ENCODE results near the gene NCOR2. TPM values are rescaled to one million over a fixed set of nuclear protein-coding genes. Genes with fewer than 3 reads are reported as not detected.

The NCOR2 gene
- total RNA-seq, 4 donors from 2014 or later, result 105 to 330 (median 148) TPM

DNA sequence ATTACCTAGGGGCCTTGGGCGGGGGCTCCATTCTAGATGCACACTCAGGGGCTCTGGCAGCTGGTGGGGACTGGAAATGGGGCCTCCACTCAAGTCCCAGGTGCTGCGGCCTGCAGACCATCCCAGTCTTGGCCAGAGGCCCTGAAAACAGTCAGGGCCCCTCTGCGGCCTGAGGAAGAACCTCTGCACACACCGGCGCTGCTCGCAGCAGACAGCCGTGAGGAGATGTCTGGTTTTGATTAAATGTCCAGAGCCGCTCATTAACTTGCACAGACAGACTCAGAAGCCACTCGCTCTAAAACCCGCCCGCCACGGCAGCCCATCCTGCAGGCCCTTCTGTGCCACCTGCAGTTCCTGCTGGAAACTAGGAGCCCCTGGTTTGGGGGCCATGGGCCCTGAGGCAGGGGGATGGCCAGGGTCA is 36.4 kb upstream of the NCOR2 start:
- Histone ChIP-seq H3K4me1 (peaks cover 6 to 41% (median 10%) of the 10 kb centered on the region in 4 donors), H3K4me3 (no peak overlapping the region), H3K27me3 (no peaks in the 10 kb centered on the region), H3K36me3 (no peaks in the 10 kb centered on the region), H3K9me3 (no peaks in the 10 kb centered on the region), H3K27ac (peak overlapping the region in 2 of 4 donors; percentile 44 to 76)
- no peak for TF ChIP-seq POLR2A (IDR thresholded peaks at IDR 0.05)
- TF ChIP-seq, protein P1, sequence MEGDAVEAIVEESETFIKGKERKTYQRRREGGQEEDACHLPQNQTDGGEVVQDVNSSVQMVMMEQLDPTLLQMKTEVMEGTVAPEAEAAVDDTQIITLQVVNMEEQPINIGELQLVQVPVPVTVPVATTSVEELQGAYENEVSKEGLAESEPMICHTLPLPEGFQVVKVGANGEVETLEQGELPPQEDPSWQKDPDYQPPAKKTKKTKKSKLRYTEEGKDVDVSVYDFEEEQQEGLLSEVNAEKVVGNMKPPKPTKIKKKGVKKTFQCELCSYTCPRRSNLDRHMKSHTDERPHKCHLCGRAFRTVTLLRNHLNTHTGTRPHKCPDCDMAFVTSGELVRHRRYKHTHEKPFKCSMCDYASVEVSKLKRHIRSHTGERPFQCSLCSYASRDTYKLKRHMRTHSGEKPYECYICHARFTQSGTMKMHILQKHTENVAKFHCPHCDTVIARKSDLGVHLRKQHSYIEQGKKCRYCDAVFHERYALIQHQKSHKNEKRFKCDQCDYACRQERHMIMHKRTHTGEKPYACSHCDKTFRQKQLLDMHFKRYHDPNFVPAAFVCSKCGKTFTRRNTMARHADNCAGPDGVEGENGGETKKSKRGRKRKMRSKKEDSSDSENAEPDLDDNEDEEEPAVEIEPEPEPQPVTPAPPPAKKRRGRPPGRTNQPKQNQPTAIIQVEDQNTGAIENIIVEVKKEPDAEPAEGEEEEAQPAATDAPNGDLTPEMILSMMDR (IDR thresholded peaks at IDR 0.05), result no peak
- DNase-seq, result no peak

DNA sequence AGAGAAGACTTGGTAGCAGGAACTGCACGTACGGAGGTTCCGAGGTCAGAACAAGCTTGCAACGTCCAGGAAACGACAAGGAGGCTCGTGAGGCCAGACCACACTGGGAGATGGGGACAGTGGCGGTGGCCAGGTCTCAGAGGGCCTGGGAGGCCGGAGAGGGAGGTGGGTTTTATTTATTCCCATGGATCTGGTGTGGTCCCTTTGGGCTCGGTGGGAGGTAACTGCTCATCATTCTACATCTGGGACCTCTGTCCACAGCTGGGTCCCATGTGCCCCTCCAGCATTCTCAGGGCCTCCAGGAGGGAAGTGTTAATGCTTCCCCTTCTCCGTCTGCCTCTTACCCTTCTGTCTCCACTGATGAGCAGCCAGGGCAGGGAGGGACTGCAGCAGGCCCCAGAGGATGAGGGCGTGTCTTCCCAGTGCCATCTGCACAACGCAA is 35.7 kb upstream of the NCOR2 start:
- no peak for TF ChIP-seq POLR2A (IDR thresholded peaks at IDR 0.05)
- TF ChIP-seq, protein P1 (IDR thresholded peaks at IDR 0.05), result no peak
- Histone ChIP-seq H3K36me3 (no peaks in the 10 kb centered on the region), H3K4me3 (no peak overlapping the region), H3K4me1 (peaks cover 0 to 34% (median 6%) of the 10 kb centered on the region in 4 donors), H3K27ac (peak overlapping the region in 1 of 4 donors; percentile 12), H3K9me3 (no peaks in the 10 kb centered on the region), H3K27me3 (no peaks in the 10 kb centered on the region)
- DNase-seq, result no peak

DNA sequence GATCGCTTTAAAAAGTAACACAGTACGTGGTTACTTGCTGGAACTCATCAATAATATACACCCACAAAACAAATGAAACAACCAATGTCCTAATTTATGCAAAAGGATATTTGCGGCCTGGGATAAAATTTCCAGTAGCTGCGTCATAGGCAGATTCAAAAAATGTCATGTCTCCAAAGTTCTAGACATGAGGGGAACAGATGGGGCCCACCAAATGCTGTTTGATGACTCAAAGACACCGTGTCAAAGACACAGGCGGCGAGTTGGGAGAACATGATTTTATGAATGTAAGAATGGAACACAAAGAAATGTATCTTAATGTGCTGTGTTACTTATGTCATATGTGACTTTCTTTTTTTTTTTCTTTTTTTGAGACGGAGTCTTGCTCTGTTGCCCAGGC is 34.3 kb upstream of the NCOR2 start:
- H3K9me3 ChIP-seq, result no peaks in the 10 kb centered on the region
- no peak for TF ChIP-seq POLR2A (IDR thresholded peaks at IDR 0.05)
- TF ChIP-seq, protein P1 (IDR thresholded peaks at IDR 0.05), result no peak
- no peaks in the 10 kb centered on the region for H3K36me3 ChIP-seq
- H3K4me1 ChIP-seq, result peaks cover 0 to 32% (median 3%) of the 10 kb centered on the region in 4 donors
- DNase-seq, result no peak
- H3K27ac ChIP-seq, result no peak overlapping the region
- H3K27me3 ChIP-seq, result no peaks in the 10 kb centered on the region
- H3K4me3 ChIP-seq, result no peak overlapping the region

DNA sequence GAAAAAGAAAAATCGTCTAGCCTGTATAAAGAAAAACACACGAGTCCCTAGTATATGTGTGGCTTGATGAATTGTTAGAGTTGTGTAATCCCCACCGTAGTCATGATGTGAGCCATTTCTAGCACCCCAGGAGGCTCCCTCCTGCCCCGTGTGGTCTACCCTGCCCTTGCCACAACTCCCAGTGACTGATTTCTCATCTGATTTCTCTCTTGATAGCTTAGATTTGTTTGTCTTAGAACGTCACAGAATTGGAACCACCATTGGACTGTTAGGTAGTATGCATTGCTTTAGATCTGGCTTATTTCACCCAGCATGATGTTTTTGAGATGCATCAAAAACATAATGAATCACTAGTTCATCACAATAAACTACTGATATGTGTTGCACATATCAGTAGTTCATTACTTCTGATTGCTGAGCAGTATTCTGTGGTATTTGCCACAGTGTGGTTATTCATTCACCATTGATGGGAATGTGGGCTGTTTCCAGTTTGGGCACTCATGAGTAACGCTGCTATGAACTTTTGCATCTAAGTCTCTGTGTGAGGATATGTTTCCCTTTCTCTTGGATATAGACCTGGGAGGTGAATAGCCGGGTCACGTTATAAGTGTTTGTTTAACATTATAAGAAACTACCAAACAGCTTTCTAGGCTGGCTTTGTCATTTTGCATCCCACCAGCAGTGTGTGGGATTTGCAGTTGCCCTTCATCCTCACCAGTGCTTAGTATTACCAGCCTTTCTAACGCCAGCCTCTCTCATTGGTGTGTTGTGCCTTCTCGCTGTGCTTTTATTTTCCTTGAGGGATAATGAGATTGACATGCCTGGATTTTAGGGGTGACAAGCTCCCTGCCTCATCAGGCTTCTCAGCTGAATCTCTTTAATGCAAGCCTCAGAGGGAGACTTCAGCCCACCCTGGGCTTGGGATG is 31.9 kb upstream of the NCOR2 start:
- TF ChIP-seq POLR2A (IDR thresholded peaks at IDR 0.05), result no peak
- no peak for DNase-seq
- Histone ChIP-seq H3K4me3 (no peak overlapping the region), H3K27ac (no peak overlapping the region), H3K27me3 (no peaks in the 10 kb centered on the region), H3K4me1 (peaks cover 0 to 13% (median 3%) of the 10 kb centered on the region in 4 donors), H3K9me3 (no peaks in the 10 kb centered on the region), H3K36me3 (no peaks in the 10 kb centered on the region)

DNA sequence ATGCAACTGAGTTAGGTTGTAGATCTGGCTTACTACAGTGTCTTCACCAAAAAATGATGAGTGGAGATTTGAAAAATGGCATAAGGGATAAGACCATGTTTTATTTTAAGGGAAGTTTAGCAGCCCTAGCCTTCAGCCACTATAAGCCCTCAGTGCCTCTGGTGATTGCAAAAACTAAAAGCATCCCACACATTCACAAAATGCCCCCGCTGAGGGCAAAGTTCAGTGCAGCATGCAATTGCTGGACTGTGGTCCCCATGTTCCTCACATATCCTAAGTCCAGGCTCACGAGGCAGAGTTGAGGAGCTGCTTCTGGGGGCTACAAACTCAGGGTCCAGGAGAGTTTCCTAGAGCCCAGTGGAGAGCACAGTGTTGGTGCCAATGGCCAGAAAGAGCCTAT is 29.6 kb upstream of the NCOR2 start:
- Histone ChIP-seq H3K4me3 (no peak overlapping the region), H3K9me3 (no peaks in the 10 kb centered on the region), H3K36me3 (no peaks in the 10 kb centered on the region), H3K27me3 (no peaks in the 10 kb centered on the region), H3K4me1 (peaks cover 0 to 4% (median 0%) of the 10 kb centered on the region in 4 donors), H3K27ac (no peak overlapping the region)
- no peak for DNase-seq
- TF ChIP-seq POLR2A (IDR thresholded peaks at IDR 0.05), result no peak
- TF ChIP-seq, protein P1 (IDR thresholded peaks at IDR 0.05), result no peak

DNA sequence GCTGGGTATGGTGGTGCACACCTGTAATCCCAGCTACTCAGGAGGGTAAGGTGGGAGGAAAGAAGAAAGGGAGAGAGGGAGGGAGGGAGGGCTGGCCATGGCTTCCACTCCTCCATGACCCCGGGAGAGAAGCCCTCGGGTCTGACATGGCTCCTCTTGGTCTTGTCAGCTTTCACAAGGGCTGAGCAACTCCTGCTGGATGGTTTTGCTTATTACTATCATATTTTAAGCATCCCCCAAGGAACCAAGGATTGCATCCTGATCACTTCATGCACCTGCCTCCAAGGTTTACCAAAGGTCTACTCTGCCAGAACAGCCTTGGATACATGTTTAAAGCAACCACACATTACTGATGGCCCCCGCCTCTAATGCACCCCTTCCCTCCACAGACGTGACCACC is 28.0 kb upstream of the NCOR2 start:
- Histone ChIP-seq H3K27me3 (no peaks in the 10 kb centered on the region), H3K9me3 (no peaks in the 10 kb centered on the region), H3K4me1 (peaks cover 0 to 6% (median 0%) of the 10 kb centered on the region in 4 donors), H3K36me3 (no peaks in the 10 kb centered on the region), H3K4me3 (no peak overlapping the region), H3K27ac (no peak overlapping the region)
- no peak for DNase-seq
- TF ChIP-seq, protein P1 (IDR thresholded peaks at IDR 0.05), result no peak
- TF ChIP-seq POLR2A (IDR thresholded peaks at IDR 0.05), result no peak
